Thoracic aorta (tissue), 2 donors: ENCODE data around the gene CMTM7. TPM values are rescaled to one million over a fixed set of nuclear protein-coding genes. Genes with fewer than 3 reads are reported as not detected.

Experiments used
- ATAC-seq: fragments of 150-250 bp; one replicate; pipeline ENCODE4 v1.8.0; 2017; ENCODE audit warnings: low read depth; ENCODE audit not compliant: insufficient number of reproducible peaks, low FRiP score
- DNase-seq: peaks from one replicate; pipeline ENCODE4 v3.0.0-alpha.2; 2020; ENCODE audit warnings: low spot score
- H3K27ac ChIP-seq, 2 donors: fragments of 200-600 bp; sonication (generic); 1 replicate in 1 of 2; 2 replicates in 1 of 2; pipeline ENCODE4 v1.5.1; 2016; ENCODE audit warnings: mild to moderate bottlenecking in 2 of 2, moderate library complexity in 2 of 2
- H3K27me3 ChIP-seq: fragments of 200-600 bp; sonication (generic); replicated peaks from 2 replicates; pipeline ENCODE4 v1.6.0; 2016; ENCODE audit warnings: mild to moderate bottlenecking; ENCODE audit not compliant: insufficient read depth
- H3K36me3 ChIP-seq: fragments of 200-600 bp; sonication (generic); one replicate; pipeline ENCODE4 v1.5.1; 2016
- H3K4me1 ChIP-seq, 2 donors: fragments of 200-600 bp; sonication (generic); 1 replicate in 1 of 2; 2 replicates in 1 of 2; pipeline versions ENCODE4 v1.5.1 to v1.6.0; 2016; ENCODE audit warnings: low read depth in 2 of 2, mild to moderate bottlenecking in 1 of 2; ENCODE audit not compliant: control insufficient read depth in 1 of 2
- H3K4me3 ChIP-seq: fragments of 200-600 bp; sonication (generic); 2 replicates; pipeline ENCODE4 v1.5.1; 2016; ENCODE audit warnings: mild to moderate bottlenecking
- H3K9me3 ChIP-seq: fragments of 200-600 bp; sonication (generic); 2 replicates; pipeline ENCODE4 v1.5.1; 2016
- CTCF ChIP-seq: fragments of 200-600 bp; sonication (generic); IDR thresholded peaks from one replicate; pipeline ENCODE4 v1.5.1; 2019; ENCODE audit warnings: antibody characterized with exemption
- total RNA-seq, 2 donors: library from RNA; depleted of rRNA; stranded (reverse); fragments of >200 nt; gene quantifications; one replicate each; pipeline versions ENCODE4 v1.1.0 to v1.2.3, GENCODE V29; 2016

The CMTM7 gene
- total RNA-seq, 2 donors from 2014 or later, result 10.3 to 21.5 TPM

- Histone ChIP-seq H3K36me3 (no peaks in the 10 kb centered on the region), H3K27ac (peak overlapping the region; percentile 97 to 98), H3K9me3 (no peaks in the 10 kb centered on the region), H3K4me1 (peaks cover 10 to 22% of the 10 kb centered on the region in 2 donors), H3K27me3 (no peaks in the 10 kb centered on the region), H3K4me3 (peak overlapping the region; percentile 93)
- peak; percentile 14 for ATAC-seq
- DNase-seq, result no peak
- no peak for TF ChIP-seq CTCF
Observed at GRCh38 chr3:32502946-32503286, 111.3 kb downstream of the CMTM7 start.

Other genes starting within 250 kb of the CMTM7 start
- gene CMTM8, start 153.2 kb upstream of the CMTM7 start, total RNA-seq, result 1 to 10 TPM in 1 of 2 donors, not detected in 1; 2.8 TPM
- gene CMTM6, start 111.0 kb downstream of the CMTM7 start, total RNA-seq, result 10 to 100 TPM; 42.1 to 62.3 TPM
- gene DYNC1LI1, start 179.0 kb downstream of the CMTM7 start, total RNA-seq, result 10 to 100 TPM; 28.3 to 44.4 TPM